ENCODE measurements around the gene VPS45. TPM values are rescaled to one million over a fixed set of nuclear protein-coding genes. Genes with fewer than 3 reads are reported as not detected.
A peak's percentile ranks its signal among the peaks of the same experiment; 100 is the strongest.

Gene VPS45
- polyA plus RNA-seq, 1 donor from 2014 or later = 174 TPM

- Histone ChIP-seq H3K4me2 (ENCODE audit: low read length) (peak within 1 kb of the TSS; percentile 94), H3K36me3 (ENCODE audit: insufficient read depth, low read length) (peaks cover 12% of the 10 kb centered on the region), H3K27me3 (ENCODE audit: insufficient read depth, low read depth, low read length) (no peaks in the 10 kb centered on the region), H3K9ac (ENCODE audit: low read length) (peak within 1 kb of the TSS; percentile 98), H3K9me2 (ENCODE audit: insufficient read depth, low read length) (no peaks in the 10 kb centered on the region), H3F3A (ENCODE audit: insufficient read depth, low read length, poor library complexity, severe bottlenecking) (no peaks in the 10 kb centered on the region), H3K9me3 (ENCODE audit: low read length) (no peaks in the 10 kb centered on the region), H4K20me1 (ENCODE audit: insufficient read depth) (peaks cover 2% of the 10 kb centered on the region), H3K4me3 (ENCODE audit: low read length) (peak within 1 kb of the TSS; percentile 91), H3K27ac (ENCODE audit: low read length) (peak within 1 kb of the TSS; percentile 98), H3K79me2 (replicated peaks; ENCODE audit: insufficient read depth, low read length) (peaks cover 66% of the 10 kb centered on the region), H2AFZ (ENCODE audit: low read depth, low read length) (peak within 1 kb of the TSS; percentile 2)
- peak; percentile 54 for TF ChIP-seq MXI1 (conservative IDR thresholded peaks at IDR 0.05; ENCODE audit: poor library complexity, severe bottlenecking)
- TF ChIP-seq SMC3 (conservative IDR thresholded peaks at IDR 0.05; ENCODE audit: poor library complexity) = no peak
- TF ChIP-seq TAF1 (IDR thresholded peaks at IDR 0.05; ENCODE audit: low read depth) = no peak
- no peak for TF ChIP-seq RAD21 (conservative IDR thresholded peaks at IDR 0.05)
- TF ChIP-seq POLR2AphosphoS5 (IDR thresholded peaks at IDR 0.05) = peak; percentile 74
- TF ChIP-seq EZH2 (IDR thresholded peaks at IDR 0.05; ENCODE audit: borderline replicate concordance, insufficient read depth, low read length, poor library complexity, severe bottlenecking) = no peak
- peak; percentile 68 for TF ChIP-seq REST (IDR thresholded peaks at IDR 0.05; ENCODE audit: borderline replicate concordance)
- peak; percentile 59 for TF ChIP-seq EP300 (conservative IDR thresholded peaks at IDR 0.05; ENCODE audit: poor library complexity, severe bottlenecking)
- TF ChIP-seq CTCF (IDR thresholded peaks at IDR 0.05; ENCODE audit: poor library complexity, severe bottlenecking) = no peak
Measured at GRCh38 chr1:150149271-150150132, 81.9 kb downstream of the VPS45 start, which contains the start of gene PLEKHO1. TSS of gene PLEKHO1 (plus strand) at chr1:150149916. CDS start at chr1:150150258, 342 bp downstream.

GRCh38 chr1:150150133-150151021 is 82.8 kb downstream of the VPS45 start:
- Histone ChIP-seq H3K9me2 (ENCODE audit: insufficient read depth, low read length) (no peaks in the 10 kb centered on the region), H3K79me2 (replicated peaks; ENCODE audit: insufficient read depth, low read length) (peaks cover 75% of the 10 kb centered on the region), H2AFZ (ENCODE audit: low read depth, low read length) (no peak overlapping the region), H3K9me3 (ENCODE audit: low read length) (no peaks in the 10 kb centered on the region), H3F3A (ENCODE audit: insufficient read depth, low read length, poor library complexity, severe bottlenecking) (no peaks in the 10 kb centered on the region), H3K27me3 (ENCODE audit: insufficient read depth, low read depth, low read length) (no peaks in the 10 kb centered on the region), H3K9ac (ENCODE audit: low read length) (peak overlapping the region; percentile 98), H3K36me3 (ENCODE audit: insufficient read depth, low read length) (peaks cover 16% of the 10 kb centered on the region), H3K4me2 (ENCODE audit: low read length) (peak overlapping the region; percentile 80), H4K20me1 (ENCODE audit: insufficient read depth) (peaks cover 2% of the 10 kb centered on the region), H3K4me3 (ENCODE audit: low read length) (peak overlapping the region; percentile 91), H3K27ac (ENCODE audit: low read length) (peak overlapping the region; percentile 98)
- TF ChIP-seq EP300 (conservative IDR thresholded peaks at IDR 0.05; ENCODE audit: poor library complexity, severe bottlenecking) (no peak), TAF1 (IDR thresholded peaks at IDR 0.05; ENCODE audit: low read depth) (peak; percentile 49)

Data from neural cell (in vitro differentiated cells).